GM12872 (cell line): ENCODE data around the gene WNT5A.

ENCODE experiments used
- CTCF ChIP-seq: IDR thresholded peaks from 3 replicates; pipeline ENCODE4 v1.5.1; 2011; ENCODE audit warnings: low read depth, mild to moderate bottlenecking, low read length, moderate library complexity; ENCODE audit not compliant: insufficient read depth

Gene WNT5A

DNA sequence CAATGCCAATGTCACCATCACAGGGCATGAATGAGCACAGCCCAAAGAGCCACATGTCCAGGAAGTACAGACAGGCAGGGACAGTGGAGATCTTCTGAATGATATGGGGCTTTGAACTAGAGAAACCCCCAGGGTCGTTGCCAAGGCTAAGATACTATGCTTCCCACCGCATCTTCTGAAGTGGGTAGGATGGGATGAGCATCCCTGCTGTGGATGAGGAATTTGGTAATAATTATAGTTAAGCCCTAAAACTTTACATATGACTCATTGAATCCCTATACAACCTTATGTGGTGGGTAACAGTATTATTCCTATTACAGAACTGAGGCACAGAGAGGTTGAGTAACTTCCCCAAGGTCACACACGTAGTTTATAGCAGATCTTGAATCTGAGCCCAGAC is 44.2 kb downstream of the WNT5A start:
- no peak for TF ChIP-seq CTCF

DNA sequence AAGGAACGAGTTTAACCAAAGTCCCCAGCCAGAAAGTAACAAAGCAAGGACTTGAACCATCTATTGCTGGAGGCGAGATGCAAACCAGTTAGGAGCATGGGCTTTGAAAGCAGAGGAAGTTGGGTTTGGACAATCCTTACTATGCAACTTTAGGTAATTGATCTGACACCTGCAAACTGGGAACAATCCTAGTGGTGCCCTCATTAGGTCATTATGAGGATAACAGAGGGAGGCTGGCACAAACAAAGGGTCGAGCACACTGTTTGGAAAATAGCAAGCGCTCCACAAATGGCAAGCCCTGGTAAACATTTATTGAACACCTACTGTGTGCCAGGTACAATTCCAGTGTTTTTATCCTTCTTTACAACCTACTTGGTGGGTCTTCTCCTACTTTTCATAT is 45.6 kb downstream of the WNT5A start:
- no peak for TF ChIP-seq CTCF

GRCh38 chr3:55440104-55440708 is 46.9 kb downstream of the WNT5A start:
- TF ChIP-seq CTCF: no peak

DNA sequence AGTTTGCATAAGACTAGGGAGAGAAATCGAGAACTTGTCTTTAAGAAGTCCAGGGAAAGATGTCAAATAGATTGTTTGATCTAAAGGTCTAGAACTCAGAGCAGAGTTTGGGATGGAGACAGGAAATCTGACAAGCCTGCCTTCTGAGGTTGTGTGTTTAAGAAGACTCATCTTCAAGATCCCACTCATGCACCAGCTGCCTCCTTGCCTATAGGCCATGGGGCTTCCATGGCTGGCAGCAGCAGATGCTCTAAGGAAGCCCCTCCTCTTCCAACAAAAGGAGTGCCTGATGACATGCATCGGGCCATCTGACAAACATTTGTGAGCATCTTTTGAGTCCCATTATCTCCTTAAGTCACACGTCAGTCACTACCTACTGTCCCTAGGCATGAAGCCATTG is 47.4 kb downstream of the WNT5A start:
- TF ChIP-seq CTCF: no peak

DNA sequence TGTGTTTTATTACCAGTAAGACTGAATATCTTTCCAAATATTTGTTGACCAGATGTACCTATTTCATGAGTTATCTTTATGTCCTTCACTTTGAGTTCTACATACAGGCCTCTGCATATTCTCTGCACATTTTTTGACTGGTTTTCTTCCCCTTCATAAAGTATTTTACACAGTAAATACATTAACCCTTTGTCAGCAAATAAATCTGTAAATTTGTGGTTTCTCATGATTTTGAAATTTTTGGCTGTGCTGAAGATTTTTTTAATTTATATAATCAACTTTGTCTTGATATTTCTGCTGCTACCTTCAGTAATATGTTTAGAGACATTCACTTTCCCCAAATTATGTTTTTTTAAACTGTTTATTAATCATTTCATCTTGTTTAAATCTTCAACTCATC is 50.5 kb downstream of the WNT5A start:
- no peak for TF ChIP-seq CTCF

DNA sequence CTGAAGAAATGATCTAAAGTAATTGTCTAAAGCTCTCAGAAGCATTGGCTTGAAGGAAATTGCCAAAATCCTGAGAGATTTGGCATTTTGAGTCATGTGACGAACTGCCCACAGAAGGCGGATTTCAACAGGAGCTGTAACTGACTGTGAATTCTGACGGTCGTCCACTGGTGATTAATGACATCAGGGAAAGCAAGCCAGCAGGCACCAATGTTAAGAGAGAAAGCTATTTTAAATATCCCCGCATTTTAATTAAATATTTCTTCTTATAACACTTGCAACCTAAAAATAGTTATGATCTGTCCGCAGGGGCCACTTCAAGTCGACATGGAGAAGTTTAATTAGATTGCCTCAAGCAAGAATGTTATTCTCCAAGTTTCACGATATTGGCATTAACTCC is 51.6 kb downstream of the WNT5A start:
- TF ChIP-seq CTCF: no peak

DNA sequence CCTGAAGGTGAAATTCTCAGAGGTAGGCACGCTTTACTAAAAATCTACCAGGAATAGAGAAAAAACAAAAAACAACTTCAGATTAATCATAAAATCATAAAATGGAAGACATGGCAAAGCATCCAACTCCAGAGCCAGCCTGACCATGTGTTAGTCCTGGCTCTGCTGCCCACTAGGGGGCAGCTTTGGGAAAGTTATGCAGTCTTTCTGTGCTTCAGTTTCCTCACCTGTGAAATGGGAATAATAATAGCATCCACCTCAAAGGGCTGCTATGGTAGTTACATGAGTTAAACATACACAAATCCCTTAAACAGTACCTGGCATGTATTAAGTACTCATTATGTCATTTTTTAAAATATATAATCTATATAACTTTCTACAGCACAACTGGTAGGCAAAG is 52.3 kb downstream of the WNT5A start:
- peak; percentile 84 for TF ChIP-seq CTCF

DNA sequence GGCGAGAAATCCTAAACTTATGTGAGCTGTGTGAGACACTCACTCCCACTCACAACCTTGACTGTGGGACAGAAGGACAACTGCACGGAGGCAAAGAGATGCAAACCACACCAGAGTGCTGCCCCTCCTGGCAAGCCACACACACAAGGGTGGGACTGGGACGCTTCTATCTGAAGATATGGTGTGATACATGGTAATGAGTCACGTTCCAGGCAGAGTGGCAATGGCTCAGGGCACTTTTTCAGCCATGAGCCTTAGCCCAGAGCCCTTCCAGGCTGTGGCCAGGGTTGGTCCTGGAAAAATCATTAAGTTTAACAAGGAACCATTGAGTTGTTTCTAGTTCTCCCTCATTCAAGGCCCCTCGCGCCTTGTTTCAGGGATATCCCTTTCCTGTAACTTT is 56.1 kb downstream of the WNT5A start:
- no peak for TF ChIP-seq CTCF
